ENCODE results near the gene SLC9A3.

The SLC9A3 gene

GRCh38 chr5:556909-557441 is 32.7 kb upstream of the SLC9A3 start:
- no peak for DNase-seq

GRCh38 chr5:555058-555623 is 30.9 kb upstream of the SLC9A3 start:
- no peak for DNase-seq

GRCh38 chr5:554284-554988 is 30.2 kb upstream of the SLC9A3 start:
- DNase-seq, result no peak

- no peak for DNase-seq
These were observed 29.6 kb upstream of the SLC9A3 start for GRCh38 chr5:553874-554273.

- no peak for DNase-seq
These were observed 27.2 kb upstream of the SLC9A3 start for GRCh38 chr5:551406-551805.

GRCh38 chr5:549229-549628 is 25.0 kb upstream of the SLC9A3 start:
- DNase-seq, result no peak

GRCh38 chr5:548256-548655 is 24.0 kb upstream of the SLC9A3 start:
- no peak for DNase-seq

- DNase-seq, result no peak
These were observed 23.1 kb upstream of the SLC9A3 start for GRCh38 chr5:547086-547924.

- no peak for DNase-seq
These were observed 22.2 kb upstream of the SLC9A3 start for GRCh38 chr5:546376-546908.

GRCh38 chr5:545641-546375 is 21.6 kb upstream of the SLC9A3 start:
- no peak for DNase-seq

GRCh38 chr5:544675-545355 is 20.6 kb upstream of the SLC9A3 start:
- DNase-seq, result no peak

GRCh38 chr5:543755-544674 is 19.8 kb upstream of the SLC9A3 start:
- DNase-seq, result no peak

- DNase-seq, result no peak
These were observed 19.1 kb upstream of the SLC9A3 start for GRCh38 chr5:543351-543750.

GRCh38 chr5:542319-543311 is 18.4 kb upstream of the SLC9A3 start:
- no peak for DNase-seq

- DNase-seq, result no peak
These were observed 17.5 kb upstream of the SLC9A3 start for GRCh38 chr5:541539-542318.

GRCh38 chr5:540906-541538 is 16.8 kb upstream of the SLC9A3 start:
- DNase-seq, result no peak

- no peak for DNase-seq
These were observed 16.0 kb upstream of the SLC9A3 start for GRCh38 chr5:540071-540905.

All from right kidney (tissue), 1 donor.